GM10248 (cell line): Measurements from ENCODE around the gene SHANK1.
A peak's percentile ranks its signal among the peaks of the same experiment; 100 is the strongest.

Source experiments
- CTCF ChIA-PET: fragments of 300-600 bp; sonication (Branson Sonifier 250); formaldehyde crosslinking; extraction: SDS; loops from one replicate; lab custom pipeline; 2021; ENCODE audit warnings: antibody characterized with exemption; lab: Yijun Ruan, JAX
- POLR2A ChIA-PET: fragments of 350-650 bp; sonication (Branson Sonifier 250); formaldehyde crosslinking; extraction: SDS; loops from one replicate; lab custom pipeline; 2020; ENCODE audit warnings: antibody characterized with exemption; lab: Yijun Ruan, JAX
- DNase-seq: peaks from one replicate; pipeline ENCODE4 v3.0.0; 2012; ENCODE audit errors: extremely low spot score
- CTCF ChIP-seq: IDR thresholded peaks from 2 replicates; pipeline ENCODE4 v1.5.1; 2012; ENCODE audit warnings: mild to moderate bottlenecking, low read depth; ENCODE audit errors: extremely low read depth, missing control alignments, control extremely low read depth

The SHANK1 gene

DNA sequence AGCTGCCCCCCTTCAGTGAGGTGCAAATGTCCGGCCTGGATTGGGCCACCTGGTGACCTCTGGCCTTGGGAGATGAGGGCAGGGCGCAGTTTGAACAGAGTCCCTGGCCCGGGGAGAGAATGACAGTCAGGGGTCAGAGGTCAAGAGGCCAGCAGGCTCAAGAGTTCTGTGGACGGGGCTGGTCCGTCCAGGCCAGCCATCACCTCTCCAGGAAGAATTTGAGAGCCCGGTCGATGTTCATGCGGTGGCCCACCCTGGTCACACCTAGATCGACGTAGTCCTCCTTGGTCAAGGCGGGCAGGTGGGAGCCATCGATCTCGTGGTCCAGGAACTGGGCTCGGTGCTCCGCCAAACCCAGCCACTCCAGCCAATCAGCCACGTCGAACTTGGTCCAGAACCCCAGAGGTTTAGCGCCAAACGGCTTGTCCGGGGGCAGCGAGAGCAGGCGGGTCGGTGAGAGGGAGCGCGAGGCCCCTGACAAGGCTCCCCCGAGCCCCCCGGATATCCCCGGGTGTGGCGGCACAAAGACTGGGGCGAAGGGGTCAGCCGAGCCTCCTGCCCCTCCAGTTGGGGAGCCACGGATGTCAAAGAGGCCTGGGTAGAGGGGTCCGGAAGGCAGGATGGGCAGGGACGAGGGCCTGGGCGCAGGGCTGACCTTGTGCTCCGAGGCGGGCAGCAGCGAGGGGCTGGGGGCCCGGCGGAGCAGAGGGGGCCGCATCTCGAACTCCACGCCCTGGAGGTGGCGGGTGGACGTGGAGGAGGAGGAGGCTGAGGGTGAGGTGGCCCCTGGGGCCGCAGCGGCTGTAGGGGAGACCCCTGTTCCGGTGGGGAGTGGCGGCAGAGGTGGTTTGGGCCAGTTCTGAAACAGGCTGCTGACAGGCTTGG, 57.6 kb downstream of the SHANK1 start:
- DNase-seq, result no peak
- TF ChIP-seq CTCF, result no peak
- CTCF ChIA-PET, result no interaction called here
- POLR2A ChIA-PET, result no interaction called here

DNA sequence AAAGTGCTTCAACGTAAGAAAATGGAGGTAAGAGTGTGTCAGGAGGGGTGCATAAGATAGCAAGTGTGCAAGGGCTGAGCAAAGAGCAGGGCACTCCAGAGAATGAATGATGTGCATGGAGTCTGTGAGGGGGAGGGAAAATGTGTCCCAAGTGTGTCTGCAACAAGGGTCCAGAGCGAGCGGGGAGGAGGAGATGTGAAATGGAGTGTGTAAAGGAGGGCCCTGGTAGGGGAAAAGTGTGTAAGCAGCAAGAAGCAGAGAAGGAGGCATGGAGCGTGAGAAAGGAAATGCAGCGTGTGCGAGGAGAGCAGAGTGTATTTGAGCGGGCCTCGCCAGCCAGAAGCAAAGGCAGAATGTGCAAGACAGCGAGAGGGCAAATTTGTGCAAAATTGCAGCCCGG, 58.6 kb downstream of the SHANK1 start:
- no peak for DNase-seq
- TF ChIP-seq CTCF, result no peak
- CTCF ChIA-PET, result no interaction called here
- POLR2A ChIA-PET, result no interaction called here

- no peak for TF ChIP-seq CTCF
- POLR2A ChIA-PET, result no interaction called here
- no peak for DNase-seq
- CTCF ChIA-PET, result no interaction called here
Measured at GRCh38 chr19:50660088-50660366, 59.6 kb downstream of the SHANK1 start.

DNA sequence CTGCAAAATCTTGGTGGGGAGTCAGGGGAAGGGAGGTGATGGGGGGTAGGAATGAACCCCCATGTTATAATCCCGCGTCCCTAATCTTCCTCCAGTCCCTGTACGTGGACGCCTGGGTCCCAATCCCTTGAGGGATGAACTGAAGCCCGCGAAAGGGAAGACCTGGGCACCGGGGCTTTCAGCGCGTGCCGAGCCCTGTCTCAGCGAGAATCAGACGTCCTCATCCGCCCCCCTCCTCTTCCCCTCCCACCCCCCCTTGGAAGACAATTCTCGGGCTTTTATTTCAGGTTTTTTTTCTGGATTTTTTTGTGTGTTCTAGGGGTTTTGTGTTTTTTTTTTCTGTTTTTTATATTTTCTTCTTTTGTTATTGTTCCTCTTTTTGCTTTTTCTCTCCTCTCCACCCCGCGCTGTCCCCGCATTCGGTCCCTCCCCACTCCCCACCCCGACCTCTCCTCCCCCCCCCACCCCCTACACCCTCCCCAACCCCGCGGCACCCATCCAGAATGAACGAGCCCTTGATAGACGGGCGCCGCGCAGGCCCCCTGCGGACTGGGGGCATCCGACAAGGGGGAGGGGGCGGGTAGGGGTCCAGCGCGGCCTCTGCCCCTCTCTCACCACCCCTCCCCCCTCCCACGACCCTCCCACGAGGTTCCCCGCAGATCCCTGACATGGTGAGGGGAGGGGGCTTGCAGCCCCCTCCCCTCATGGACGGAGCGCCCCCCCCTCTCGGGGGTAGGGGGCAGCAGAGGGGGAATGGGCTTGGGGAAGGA, 60.1 kb downstream of the SHANK1 start:
- ChIA-PET POLR2A (no interaction called here), CTCF (no interaction called here)
- no peak for TF ChIP-seq CTCF
- no peak for DNase-seq

DNA sequence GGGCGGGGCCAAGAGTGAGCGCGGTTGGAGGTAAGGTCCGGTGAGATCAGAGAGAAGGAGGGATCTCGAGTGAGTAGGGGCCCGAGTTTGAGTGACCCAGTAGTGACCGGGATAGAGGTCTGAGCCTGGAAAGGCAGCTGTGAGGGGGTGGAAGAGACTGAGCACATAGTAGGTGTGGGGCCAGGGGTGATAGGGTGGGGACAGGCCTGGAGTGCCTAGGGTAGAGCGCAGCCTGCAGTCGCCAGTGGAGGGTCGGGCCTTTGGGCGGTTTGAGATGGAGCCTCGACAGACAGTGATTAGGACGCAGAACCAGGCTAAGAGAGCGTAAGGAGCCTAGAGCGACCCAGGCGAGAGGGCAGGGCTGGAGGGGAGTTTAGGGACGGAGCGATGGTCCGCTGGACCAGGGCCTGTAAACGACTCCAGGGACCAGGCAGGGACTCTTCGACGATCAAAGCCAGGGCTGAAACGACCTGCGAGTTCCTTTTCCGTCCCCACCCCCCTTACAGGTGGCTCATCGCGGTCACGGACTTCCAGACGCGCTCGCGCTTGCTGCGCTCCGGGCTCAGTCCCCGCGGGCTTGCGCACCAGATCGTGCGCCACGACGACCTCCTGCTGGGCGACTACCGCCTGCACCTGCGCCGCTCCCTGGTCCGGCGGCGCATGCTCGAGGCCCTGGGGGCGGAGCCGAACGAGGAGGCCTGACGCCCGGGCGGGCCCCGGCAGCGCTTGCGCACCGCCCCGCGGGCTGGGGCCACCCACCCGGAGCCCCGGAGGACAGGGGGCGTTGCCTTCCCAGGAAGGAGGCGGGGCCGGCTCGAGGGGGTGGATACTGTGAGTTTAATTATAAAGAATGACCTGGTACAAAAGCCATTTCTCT, 60.9 kb downstream of the SHANK1 start:
- TF ChIP-seq CTCF, result no peak
- DNase-seq, result peak; percentile 78
- ChIA-PET POLR2A (no interaction called here), CTCF (no interaction called here)
